Activated CD8-positive, alpha-beta memory T cell treated with anti-CD3 and anti-CD28 coated beads for 4 hours (primary cell): Measurements from ENCODE around the gene RARS2.

Source experiments
- DNase-seq, 2 donors: peaks; one replicate each; pipeline ENCODE4 v3.0.0-alpha.2; 2020; ENCODE audit warnings: low read depth in 2 of 2

RARS2 gene

DNA sequence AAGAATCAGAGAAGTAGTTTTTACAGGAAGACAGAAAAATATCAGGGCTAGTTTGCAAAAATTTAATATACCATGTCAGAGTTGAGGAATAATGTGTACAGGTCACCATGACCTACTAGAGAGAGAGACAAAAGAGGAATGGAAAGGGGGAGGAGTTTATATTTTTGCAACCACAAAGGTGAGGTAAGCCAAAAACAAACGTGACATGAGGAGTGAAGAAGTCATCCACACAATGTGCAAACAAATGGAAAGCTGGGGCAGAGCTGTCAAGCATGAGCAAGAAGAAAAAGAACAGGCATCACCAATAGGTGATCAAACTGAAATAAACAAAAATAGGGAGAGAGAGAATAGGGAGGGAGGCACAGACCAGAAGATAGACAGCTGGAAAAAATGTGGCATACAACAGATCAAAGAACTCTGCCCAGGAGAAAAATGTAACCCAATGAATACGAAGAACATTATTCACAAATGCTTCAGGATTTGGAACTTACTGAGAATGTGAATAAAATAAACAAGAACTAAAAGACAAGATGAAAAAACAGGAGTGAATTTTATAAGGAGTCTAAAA, 15.5 kb downstream of the RARS2 start:
- DNase-seq = no peak

DNA sequence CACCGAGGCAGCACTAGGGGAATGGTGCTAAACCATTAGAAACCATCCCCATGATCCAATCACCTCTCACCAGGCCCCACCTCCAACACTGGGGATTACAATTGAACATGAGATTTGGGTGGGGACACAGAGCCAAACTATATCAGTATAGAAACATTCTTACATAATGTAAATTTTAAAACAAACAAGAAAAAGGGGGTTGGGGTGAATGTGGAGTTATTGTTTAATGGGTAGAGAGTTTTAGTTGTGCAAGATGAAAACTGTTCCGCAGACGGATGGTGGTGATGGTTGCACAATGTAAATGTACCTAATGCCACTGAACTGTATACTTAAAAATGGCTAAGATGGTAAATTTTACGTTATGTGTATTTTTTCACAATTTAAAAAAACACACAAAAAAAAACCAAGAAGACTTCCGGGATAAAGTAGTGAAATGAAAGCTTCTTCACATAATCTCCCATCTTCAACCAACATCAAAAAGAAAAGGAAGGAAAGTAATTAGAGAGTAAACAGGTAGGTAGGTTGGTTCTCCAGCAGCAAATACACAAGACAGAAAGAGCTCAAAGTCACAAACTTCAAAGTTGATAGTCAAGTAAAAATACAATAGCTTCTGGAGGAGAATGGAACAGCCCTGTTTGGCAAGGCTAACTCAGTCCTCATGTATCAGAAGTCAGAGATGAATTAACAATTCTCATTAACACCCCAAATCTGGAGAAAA, 16.3 kb downstream of the RARS2 start:
- no peak for DNase-seq

DNA sequence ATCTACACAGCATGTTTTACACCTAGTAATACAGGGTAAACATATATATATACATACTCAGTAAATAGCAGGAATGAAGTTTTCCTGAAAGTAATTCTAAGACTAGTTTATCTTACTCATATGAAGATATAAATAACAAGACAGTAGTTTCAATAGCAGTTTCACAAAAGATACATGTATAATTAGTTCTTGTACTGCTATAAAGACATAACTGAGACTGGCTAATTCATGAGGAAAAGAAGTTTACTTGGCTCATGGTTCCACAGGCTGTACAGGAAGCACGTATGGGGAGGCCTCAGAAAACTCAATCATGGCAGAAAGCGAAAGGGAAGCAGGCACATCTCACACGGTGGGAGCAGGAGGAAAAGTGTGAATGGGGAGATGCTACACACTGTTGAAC, 16.9 kb downstream of the RARS2 start:
- DNase-seq = no peak

DNA sequence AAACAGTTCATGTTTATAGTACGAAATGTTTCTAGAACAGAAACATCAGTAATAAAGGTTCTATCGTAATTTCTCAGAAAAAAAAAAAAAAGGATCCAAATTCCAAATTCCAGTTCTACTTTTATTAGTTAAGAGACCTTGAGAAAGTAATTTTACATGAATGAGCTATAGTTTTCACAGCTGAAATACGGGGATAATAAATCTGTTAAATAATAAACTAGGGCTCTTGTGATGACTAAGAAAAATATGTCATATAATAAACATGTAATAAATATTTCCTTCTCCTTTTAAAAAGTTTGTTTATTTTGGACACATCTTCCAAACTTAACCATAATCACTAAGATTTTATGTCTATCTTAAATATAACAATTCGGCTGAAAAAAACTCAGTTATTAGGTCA, 17.8 kb downstream of the RARS2 start:
- DNase-seq = no peak

DNA sequence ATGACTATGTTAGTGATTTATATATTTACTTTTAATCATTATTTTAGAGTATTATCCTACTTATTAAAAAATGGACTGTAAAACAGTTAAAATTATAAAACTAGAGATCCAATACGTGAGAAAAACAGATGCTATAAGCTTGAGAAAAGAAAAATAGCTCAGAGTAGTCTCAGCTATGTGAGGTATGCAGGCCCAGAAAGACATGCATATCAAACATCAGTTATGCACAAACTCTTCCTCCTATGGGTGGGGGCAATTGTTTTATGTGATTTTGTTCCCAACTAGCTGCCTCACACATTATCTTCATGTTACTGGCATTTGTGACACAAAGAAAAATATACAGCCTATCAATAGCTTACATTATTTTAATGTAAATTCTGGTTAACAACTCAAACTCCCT, 28.8 kb downstream of the RARS2 start:
- no peak for DNase-seq

DNA sequence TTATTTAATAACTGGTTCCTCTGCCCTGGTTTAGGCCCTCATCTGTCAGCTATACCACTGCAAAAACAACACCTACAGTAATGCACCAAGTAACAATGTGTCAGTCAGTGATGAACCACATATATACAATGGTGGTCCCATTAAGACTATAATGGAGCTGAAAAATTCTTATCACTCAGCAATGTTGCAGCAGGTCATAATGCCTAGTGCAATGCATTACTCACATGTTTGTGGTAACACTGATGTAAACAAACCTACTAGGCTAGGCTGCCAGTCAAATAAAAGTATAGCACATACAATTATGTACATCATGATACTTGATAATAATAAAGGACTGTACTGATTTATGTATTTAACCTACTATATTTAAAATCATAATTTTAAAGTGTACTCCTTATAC, 31.3 kb downstream of the RARS2 start:
- no peak for DNase-seq

DNA sequence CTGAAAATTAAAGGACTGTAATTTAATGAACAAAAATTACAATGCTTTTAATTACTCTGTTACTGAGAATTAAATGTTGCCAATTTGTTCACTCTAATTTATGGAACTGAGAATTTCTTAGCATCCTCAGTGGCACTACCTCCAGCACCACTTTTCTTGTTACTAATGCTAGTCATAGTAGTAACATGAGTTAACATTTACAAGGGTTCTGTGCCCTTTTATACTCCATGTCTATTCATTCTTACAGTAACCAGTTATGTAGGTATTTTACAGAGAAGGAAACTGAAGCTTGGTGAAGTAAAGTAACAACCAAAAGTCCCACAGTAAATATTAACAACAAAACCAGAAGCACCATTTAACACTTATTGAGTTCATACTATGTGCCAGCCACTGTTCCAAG, 34.3 kb downstream of the RARS2 start:
- DNase-seq = no peak

DNA sequence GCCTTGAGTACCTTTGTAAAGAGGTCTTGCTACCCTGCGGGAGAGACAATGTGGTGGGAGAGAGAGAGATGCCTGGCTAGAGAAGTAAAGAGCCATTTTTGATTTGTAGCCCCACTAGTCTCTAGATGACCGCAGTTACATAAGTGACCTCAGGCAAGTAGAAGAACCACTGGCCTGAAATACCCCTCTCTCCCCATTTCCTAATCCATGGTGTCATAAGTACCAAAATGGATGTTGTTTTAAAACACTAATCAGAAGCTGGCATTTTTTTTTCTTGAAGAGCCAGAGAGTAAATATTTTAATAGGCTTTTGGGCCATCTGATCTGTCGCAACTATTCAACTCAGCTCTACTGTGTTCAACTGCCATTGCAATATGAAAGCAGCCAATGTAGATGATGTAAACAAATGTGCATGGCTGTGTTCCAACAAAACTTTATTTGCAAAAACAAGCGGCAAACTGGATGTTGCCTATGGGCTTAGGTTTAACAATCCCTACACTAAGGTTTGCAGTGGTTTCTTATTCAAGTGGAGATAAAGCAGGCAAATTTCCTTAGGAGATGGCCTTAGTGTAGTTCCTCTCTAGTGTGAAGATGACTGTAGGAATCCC, 36.5 kb downstream of the RARS2 start:
- no peak for DNase-seq

DNA sequence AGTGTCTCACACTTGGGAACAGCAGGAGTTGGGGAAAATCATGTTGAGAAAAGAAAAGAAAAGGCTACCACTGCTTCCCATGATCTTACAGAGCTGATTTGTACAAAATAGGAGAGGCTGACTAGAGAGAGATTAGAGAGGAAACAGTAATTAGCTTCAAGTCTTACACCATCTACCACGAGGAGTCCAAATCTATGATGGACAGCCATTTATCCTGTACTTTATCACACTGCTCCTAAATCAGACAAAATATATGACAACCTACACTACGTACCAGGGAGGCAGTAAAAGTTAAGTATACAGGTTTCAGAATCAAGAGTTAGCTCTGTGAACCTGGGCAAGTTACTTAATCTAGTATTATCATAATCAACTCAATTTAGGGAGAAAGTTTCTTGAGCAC, 38.0 kb downstream of the RARS2 start:
- DNase-seq = no peak

DNA sequence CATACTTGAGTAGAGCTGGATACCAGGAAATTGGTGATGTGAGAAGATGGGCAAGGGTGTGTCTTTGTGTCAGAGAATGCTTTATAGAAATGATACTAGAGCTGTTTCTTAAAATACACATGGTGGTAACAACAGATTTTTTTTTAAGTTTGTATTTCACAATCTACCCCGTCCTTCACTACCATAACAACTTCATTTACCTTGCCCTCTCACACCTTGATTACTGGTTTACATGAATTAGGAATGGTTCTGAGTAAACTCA, 45.4 kb downstream of the RARS2 start:
- no peak for DNase-seq

DNA sequence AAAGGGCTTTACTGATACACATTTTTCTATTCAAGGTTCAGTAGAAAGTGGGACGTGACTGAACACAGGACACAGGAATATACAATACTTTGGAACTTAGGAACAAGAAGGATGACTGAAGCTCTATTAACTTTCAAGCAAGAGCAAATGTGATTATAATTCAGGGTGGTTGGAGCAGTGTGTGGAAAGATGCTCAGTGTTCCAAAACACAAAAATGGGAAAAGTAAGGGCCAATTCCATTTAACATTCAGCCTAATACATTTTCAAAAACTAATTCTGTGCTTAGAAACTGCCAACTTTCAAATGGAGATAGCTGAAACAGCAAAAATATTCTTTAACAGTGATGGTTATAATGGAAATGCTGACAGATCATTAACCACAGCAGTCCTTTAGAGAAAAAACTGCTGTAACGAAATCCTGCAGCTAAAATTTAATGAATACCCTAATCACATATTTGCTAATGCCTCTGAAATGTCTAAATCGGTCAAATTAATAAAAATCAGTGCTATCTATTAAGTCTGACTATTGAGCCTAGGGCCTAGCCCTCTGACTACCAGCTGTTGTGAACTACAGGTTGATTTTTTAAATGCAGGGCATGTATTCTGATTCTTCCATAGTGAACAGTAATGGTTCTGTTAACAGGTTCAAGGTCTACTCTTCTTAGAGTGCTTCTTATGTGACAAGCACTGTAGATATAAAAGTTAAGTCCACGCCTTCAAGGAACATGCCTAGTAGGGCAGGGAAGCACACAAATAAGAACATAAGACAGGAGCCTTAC, 45.9 kb downstream of the RARS2 start:
- DNase-seq = no peak

DNA sequence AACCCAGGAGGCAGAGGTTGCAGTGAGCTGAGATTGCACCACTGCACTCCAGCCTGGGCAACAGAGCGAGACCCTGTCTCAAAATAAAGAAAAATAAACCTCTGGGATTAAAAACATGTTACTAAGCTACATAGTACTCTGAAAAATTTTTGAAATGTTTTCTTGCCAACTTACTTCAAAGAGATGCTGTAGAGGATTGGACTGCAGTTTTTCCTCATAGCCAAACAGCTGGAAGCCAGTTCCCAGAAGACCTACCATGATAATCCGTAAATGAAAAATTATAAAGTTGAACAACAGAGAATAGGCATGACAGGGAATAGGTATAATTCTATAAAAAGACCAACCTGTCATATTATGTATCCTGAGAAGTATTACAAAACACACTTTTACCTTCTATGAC, 48.0 kb downstream of the RARS2 start:
- DNase-seq = no peak

DNA sequence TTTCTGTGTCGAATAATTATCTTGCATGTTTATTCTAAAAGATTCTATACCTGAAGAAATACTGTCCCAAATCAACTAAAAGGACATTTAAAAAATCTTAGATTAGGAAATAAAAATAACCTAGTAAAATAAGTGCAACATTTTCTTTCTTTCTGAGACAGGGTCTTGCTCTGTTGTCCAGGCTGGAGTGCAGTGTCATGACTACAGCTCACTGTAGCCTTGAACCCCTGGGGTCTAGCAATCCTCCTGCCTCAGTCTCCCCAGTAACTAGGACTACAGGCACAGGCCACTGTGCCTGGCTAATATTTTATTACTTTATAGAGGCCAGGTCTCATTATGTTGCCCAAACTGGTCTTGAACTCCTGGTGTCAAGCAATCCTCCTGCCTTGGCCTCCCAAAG, 48.7 kb downstream of the RARS2 start:
- no peak for DNase-seq

DNA sequence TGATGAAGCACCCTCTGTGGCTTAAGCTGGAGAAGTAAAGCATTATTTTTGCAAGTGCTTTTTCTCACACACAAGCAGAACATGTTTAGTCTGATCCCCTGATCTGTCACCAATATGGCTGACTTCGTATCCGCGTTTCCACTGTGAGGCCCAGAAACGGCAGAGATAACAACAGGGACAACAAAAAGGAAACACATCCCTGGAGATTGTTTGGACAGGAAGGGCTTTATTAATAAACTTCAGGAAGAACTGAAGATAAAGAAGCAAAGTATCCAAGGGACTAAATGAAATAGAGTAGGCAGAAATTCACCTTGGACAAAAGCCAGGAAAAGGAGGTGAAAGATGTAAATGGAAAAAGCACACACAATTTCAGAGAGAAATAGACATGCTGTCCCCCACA, 49.2 kb downstream of the RARS2 start:
- DNase-seq = no peak

DNA sequence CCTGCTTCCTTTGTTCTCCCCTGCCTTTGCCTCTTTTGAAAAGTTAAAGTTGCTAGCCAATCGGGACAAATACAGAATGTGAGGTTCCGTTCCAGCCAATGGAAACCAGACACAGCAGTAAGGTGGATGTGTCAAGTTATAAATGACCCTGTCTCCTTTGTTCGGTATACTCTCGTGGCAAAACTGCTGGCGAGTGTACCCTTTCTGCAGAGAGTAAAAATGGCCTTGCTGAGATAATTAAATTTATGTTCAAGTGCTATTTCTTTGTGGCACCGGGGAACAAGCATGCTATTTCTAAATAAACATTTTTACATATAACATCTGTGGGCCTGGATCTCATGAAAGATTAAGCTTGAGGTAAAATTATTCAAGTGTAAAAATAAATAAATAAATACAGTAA, 50.2 kb downstream of the RARS2 start:
- DNase-seq = no peak

DNA sequence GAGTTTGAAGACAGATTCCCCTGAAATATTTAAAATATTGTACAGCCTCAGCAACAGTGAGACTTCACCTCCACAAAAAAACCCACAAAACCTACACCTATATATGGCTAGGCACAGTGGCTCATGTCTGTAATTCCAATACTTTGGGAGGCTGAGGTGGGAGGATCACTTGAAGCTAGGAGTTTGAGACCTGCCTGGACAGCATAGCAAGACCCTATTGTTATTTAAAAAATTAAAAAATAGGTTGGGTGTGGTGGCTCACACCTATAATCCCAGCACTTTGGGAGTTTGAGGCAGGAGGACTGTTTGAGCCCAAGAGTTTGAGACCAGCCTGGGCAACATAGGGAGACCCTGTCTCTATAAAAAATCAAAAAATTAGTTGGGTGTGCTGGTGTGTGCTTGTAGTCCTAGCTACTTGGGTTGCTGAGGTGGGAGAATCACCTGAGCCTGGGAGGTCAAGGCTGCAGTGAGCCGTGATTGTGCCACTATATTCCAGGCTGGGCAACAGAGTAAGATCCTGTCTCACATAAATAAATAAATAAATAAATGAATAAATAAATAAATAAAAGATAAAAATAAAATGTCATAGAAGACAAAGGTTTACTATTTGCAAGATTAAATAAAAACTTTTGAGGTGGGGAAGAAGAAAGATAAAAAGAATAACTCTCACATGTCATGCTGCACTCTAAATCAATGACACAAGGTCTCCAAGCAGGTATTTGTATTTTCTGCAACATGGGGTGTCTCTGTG, 51.1 kb downstream of the RARS2 start:
- no peak for DNase-seq

DNA sequence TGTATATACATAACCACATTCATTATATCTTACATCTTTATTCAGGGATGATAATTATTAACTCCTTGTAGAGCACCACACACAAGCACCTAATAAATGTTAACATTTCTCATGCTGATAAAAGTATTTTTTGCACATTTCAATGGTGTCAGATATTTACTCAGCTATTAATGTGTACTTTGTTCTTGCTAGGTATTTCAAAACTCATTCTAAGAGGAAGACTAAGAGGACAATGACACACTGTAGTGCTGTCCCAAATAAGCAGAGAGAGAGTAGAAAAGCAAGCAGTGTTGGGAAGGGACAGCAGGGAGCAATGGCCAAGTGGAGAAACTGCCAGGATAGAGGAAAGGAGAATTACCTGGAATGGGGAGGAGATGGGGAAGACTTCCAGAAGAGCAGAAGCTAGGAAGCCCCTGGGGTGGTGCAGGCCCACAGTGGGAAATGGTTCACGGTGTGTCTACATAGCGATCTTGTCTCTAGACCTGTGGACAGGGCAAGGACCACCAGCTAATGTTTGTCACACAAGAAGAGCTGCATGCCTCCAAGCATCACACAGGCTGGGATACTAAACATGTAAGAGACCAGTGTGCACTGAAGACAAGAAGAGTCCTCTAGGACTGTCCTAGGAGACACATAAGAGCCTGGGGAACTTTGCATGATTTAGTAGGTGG, 55.3 kb downstream of the RARS2 start:
- no peak for DNase-seq

DNA sequence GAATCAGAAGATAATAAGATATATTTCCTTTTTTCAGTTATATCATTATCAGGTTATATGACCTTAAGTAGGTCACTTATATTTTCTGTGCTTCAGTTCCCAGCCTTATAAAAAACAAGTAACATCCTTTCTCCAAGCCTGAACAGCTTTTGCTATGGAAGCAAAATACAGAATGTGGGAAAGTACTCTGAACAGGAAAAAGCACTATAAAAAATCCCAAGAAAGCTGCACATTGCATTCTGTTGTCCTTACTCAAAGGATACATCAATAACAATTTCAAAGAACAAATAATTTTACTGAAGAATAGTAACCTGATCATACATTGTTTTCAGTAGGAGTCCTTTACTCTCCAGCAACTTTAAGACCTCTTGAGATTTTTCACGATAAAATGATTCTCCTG, 60.6 kb downstream of the RARS2 start:
- no peak for DNase-seq

DNA sequence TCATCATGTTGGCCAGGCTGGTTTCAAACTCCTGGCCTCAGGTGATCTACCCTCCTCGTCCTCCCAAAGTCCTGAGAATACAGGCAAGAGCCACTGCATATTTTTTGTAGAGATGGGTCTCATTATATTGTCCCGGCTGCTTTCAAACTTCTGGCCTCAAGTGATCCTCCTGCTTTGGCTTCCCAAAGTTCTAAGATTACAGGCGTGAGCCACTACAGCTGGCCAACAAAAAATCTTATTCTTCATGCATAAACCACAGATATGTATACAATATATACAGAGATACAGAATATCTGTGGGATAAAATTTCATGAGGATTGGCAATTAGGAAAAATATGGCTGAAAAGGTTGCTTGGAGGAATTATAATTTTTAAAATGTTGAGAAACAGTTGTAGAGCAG, 67.1 kb downstream of the RARS2 start:
- DNase-seq = no peak

DNA sequence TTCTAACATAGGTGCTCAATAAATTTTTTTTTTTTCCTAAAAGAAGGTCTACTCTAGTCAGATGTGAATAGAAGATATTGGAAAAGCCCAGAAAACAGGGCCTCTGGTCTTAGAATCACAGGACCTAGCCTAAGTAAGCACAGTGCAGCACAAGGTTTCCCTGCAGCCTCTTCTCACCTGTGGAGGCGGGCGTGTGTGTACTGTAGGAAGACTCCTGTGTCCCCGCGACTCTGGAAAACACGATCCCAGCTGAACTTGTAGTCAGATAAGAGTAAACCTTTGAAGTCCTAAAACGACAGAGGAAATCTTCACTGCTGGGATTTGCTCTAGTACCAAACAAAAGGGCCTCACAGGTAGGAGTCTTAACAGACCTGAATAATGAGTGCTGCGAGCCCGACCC, 71.3 kb downstream of the RARS2 start:
- DNase-seq = no peak

DNA sequence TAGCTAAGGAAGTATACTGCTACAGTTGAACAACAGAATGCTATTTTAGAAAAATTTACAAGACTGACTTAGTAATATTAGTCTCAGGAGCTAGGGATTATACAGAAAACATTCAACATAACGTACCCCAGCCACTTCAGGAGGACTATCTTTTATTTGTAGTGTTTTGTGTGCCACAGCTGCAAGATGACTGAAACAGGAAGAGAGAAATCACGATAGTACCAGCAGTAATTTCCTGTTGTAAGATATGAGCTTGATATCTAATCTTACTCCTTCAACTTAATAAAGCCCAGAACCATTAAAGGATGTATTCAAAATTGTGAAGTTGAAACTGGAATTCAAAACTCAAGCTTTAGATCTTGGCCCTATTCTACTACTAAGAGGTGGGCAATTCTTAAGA, 75.0 kb downstream of the RARS2 start:
- no peak for DNase-seq

DNA sequence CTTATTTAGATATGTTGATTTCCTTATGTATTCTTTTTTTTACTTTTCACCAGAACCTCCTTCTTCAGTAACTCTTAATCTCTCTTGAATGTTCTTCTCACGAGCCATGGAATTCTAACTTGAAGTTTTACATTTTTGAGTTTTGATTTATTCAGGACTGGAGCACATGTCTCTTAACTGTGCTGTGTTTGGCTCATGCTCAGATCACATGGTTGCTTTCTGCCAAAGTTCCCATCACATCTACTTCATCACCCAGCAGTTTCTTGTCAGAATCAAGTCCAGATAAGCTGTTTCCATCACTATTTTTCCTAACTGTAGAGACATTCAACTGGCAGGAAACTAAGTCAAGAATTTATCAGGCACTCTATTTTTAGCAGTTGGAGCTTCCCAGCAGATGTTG, 85.3 kb downstream of the RARS2 start:
- DNase-seq = no peak
